Neural progenitor cell (in vitro differentiated cells): ENCODE results near the gene LY6G6D.

ENCODE experiments used
- CTCF ChIP-seq: fragments of 200-600 bp; sonication (generic); IDR thresholded peaks from 2 replicates; pipeline ENCODE4 v1.5.1; 2017; ENCODE audit warnings: antibody characterized with exemption, mild to moderate bottlenecking
- EZH2 ChIP-seq: fragments of 200-600 bp; sonication (generic); IDR thresholded peaks from 2 replicates; pipeline ENCODE4 v1.6.1; 2017; ENCODE audit warnings: antibody characterized with exemption, mild to moderate bottlenecking, moderate library complexity

- TF ChIP-seq CTCF (no peak), EZH2 (no peak)
Measured at GRCh38 chr6:31700740-31701401, 14.3 kb upstream of the LY6G6D start.
